Activated naive CD4-positive, alpha-beta T cell treated with anti-CD3 and anti-CD28 coated beads for 36 hours (primary cell): ENCODE data around the gene LRPAP1. TPM values are rescaled to one million over a fixed set of nuclear protein-coding genes. Genes with fewer than 3 reads are reported as not detected.
"Not testable (repeated sequence)": the region's sequence is repeated elsewhere in the genome, so short reads cannot be mapped to it uniquely, and the experiment has no call there.

Experiments
- CTCF ChIA-PET: fragments of 350-600 bp; sonication (Branson Sonifier 250); formaldehyde crosslinking; loops from one replicate; lab custom pipeline; 2021; ENCODE audit warnings: antibody characterized with exemption; lab: Charles Lee
- DNase-seq: peaks from one replicate; pipeline ENCODE4 v3.0.0-alpha.2; 2020
- H3K27ac Mint-ChIP-seq: one replicate; pipeline ENCODE4 v1.8.0; 2021; ENCODE audit warnings: mild to moderate bottlenecking, mixed read lengths
- H3K27me3 Mint-ChIP-seq: one replicate; pipeline ENCODE4 v1.8.0; 2021; ENCODE audit warnings: low read depth, mixed read lengths
- H3K36me3 Mint-ChIP-seq: one replicate; pipeline ENCODE4 v1.8.0; 2021; ENCODE audit warnings: low read depth, mixed read lengths
- H3K4me1 Mint-ChIP-seq: one replicate; pipeline ENCODE4 v1.8.0; 2021; ENCODE audit warnings: low read depth, mixed read lengths
- H3K4me3 Mint-ChIP-seq: one replicate; pipeline ENCODE4 v1.8.0; 2021; ENCODE audit warnings: mild to moderate bottlenecking, moderate library complexity, mixed read lengths
- H3K9me3 Mint-ChIP-seq: one replicate; pipeline ENCODE4 v1.8.0; 2021; ENCODE audit warnings: mixed read lengths
- intact Hi-C: fragments of 100-400 bp; cut with micrococcal nuclease; formaldehyde crosslinking; loops from one replicate; pipeline ENCODE4 v1.15.1; 2023
- total RNA-seq, 2 experiments: library from RNA; stranded (reverse); gene quantifications; one replicate each; pipeline ENCODE4 v1.2.3, GENCODE V29; 2021

Gene LRPAP1
- total RNA-seq, 2 experiments from 2014 or later, result 50.2 TPM

GRCh38 chr4:3464911-3465697 lies 67.1 kb downstream of the LRPAP1 start:
- intact Hi-C loops, result no loop called here

GRCh38 chr4:3464349-3464905 lies 67.8 kb downstream of the LRPAP1 start:
- no peak for DNase-seq
- no peak overlapping the region for H3K4me3 Mint-ChIP-seq
- peaks cover 2% of the 10 kb centered on the region for H3K9me3 Mint-ChIP-seq
- no peak overlapping the region for H3K27ac Mint-ChIP-seq
- intact Hi-C loops, result no loop called here
- CTCF ChIA-PET, result no interaction called here
- peaks cover 20% of the 10 kb centered on the region for H3K27me3 Mint-ChIP-seq
- H3K4me1 Mint-ChIP-seq, result peaks cover 1% of the 10 kb centered on the region
- no peaks in the 10 kb centered on the region for H3K36me3 Mint-ChIP-seq

More at GRCh38 chr4:3464911-3465697, 67.1 kb downstream of the LRPAP1 start:
- DNase-seq, result no peak
- no peaks in the 10 kb centered on the region for H3K36me3 Mint-ChIP-seq
- no peak overlapping the region for H3K27ac Mint-ChIP-seq
- peaks cover 1% of the 10 kb centered on the region for H3K4me1 Mint-ChIP-seq
- H3K4me3 Mint-ChIP-seq, result no peak overlapping the region
- H3K9me3 Mint-ChIP-seq, result peaks cover 1% of the 10 kb centered on the region
- peaks cover 20% of the 10 kb centered on the region for H3K27me3 Mint-ChIP-seq
- CTCF ChIA-PET, result no interaction called here

- no peaks in the 10 kb centered on the region for H3K36me3 Mint-ChIP-seq
Observed at GRCh38 chr4:3463556-3464348, 68.5 kb downstream of the LRPAP1 start.

GRCh38 chr4:3462790-3463415 lies 69.3 kb downstream of the LRPAP1 start, which contains the start of gene DOK7:
Gene DOK7, plus strand, starts transcription at chr4:3463306. Its CDS starts 70 bp downstream, at chr4:3463376.
- H3K4me1 Mint-ChIP-seq, result peaks cover 1% of the 10 kb centered on the region
- H3K27ac Mint-ChIP-seq, result no peak within 1 kb of the TSS
- intact Hi-C loops, result no loop called here
- CTCF ChIA-PET, result no interaction called here
- H3K27me3 Mint-ChIP-seq, result peaks cover 20% of the 10 kb centered on the region
- no peak for DNase-seq
- peaks cover 2% of the 10 kb centered on the region for H3K9me3 Mint-ChIP-seq
- H3K36me3 Mint-ChIP-seq, result no peaks in the 10 kb centered on the region
- no peak within 1 kb of the TSS for H3K4me3 Mint-ChIP-seq

More at GRCh38 chr4:3463556-3464348, 68.5 kb downstream of the LRPAP1 start:
- Mint-ChIP-seq H3K4me3 (no peak overlapping the region), H3K27ac (no peak overlapping the region), H3K27me3 (peaks cover 20% of the 10 kb centered on the region), H3K9me3 (peaks cover 2% of the 10 kb centered on the region), H3K4me1 (peaks cover 1% of the 10 kb centered on the region)
- intact Hi-C loops, result no loop called here
- CTCF ChIA-PET, result no interaction called here
- DNase-seq, result no peak

- no peaks in the 10 kb centered on the region for H3K36me3 Mint-ChIP-seq
- intact Hi-C loops, result no loop called here
- peaks cover 1% of the 10 kb centered on the region for H3K4me1 Mint-ChIP-seq
- H3K9me3 Mint-ChIP-seq, result peaks cover 2% of the 10 kb centered on the region
- CTCF ChIA-PET, result no interaction called here
- H3K27me3 Mint-ChIP-seq, result peaks cover 20% of the 10 kb centered on the region
- H3K4me3 Mint-ChIP-seq, result no peak overlapping the region
- no peak for DNase-seq
- H3K27ac Mint-ChIP-seq, result no peak overlapping the region
Observed at GRCh38 chr4:3462321-3462789, 69.9 kb downstream of the LRPAP1 start.

GRCh38 chr4:3461515-3462291 lies 70.5 kb downstream of the LRPAP1 start:
- peaks cover 20% of the 10 kb centered on the region for H3K27me3 Mint-ChIP-seq
- CTCF ChIA-PET, result no interaction called here
- no peak overlapping the region for H3K4me3 Mint-ChIP-seq
- H3K27ac Mint-ChIP-seq, result no peak overlapping the region
- H3K4me1 Mint-ChIP-seq, result peaks cover 1% of the 10 kb centered on the region
- intact Hi-C loops, result no loop called here
- H3K9me3 Mint-ChIP-seq, result peaks cover 2% of the 10 kb centered on the region
- DNase-seq, result no peak
- no peaks in the 10 kb centered on the region for H3K36me3 Mint-ChIP-seq

GRCh38 chr4:3460926-3461325 lies 71.3 kb downstream of the LRPAP1 start:
- CTCF ChIA-PET, result no interaction called here
- no peak overlapping the region for H3K27ac Mint-ChIP-seq
- intact Hi-C loops, result no loop called here
- H3K36me3 Mint-ChIP-seq, result no peaks in the 10 kb centered on the region
- H3K4me1 Mint-ChIP-seq, result peaks cover 1% of the 10 kb centered on the region
- peaks cover 2% of the 10 kb centered on the region for H3K9me3 Mint-ChIP-seq
- peaks cover 20% of the 10 kb centered on the region for H3K27me3 Mint-ChIP-seq
- DNase-seq, result no peak
- no peak overlapping the region for H3K4me3 Mint-ChIP-seq

GRCh38 chr4:3459156-3459555 lies 73.1 kb downstream of the LRPAP1 start:
- H3K4me1 Mint-ChIP-seq, intact Hi-C loops, H3K27ac Mint-ChIP-seq, H3K4me3 Mint-ChIP-seq, H3K36me3 Mint-ChIP-seq, CTCF ChIA-PET, DNase-seq: not testable (repeated sequence)
- Mint-ChIP-seq H3K9me3 (peaks cover 15% of the 10 kb centered on the region), H3K27me3 (peaks cover 14% of the 10 kb centered on the region)

GRCh38 chr4:3458371-3458770 lies 73.9 kb downstream of the LRPAP1 start:
- CTCF ChIA-PET, result interaction anchor here (1.1 kb wide), 1 partner anchor 23 kb away, joined by 3 read pairs; no protein-coding TSS in a partner anchor
- Mint-ChIP-seq H3K4me3 (no peak overlapping the region), H3K9me3 (peaks cover 15% of the 10 kb centered on the region), H3K27ac (no peak overlapping the region), H3K36me3 (peaks cover 2% of the 10 kb centered on the region), H3K27me3 (peaks cover 14% of the 10 kb centered on the region), H3K4me1 (peaks cover 1% of the 10 kb centered on the region)
- intact Hi-C loops, result no loop called here
- no peak for DNase-seq

- CTCF ChIA-PET, intact Hi-C loops: not testable (repeated sequence)
Observed at GRCh38 chr4:3455596-3455995, 76.6 kb downstream of the LRPAP1 start.

More at GRCh38 chr4:3455596-3455995, 76.6 kb downstream of the LRPAP1 start:
- H3K4me3 Mint-ChIP-seq, DNase-seq, H3K27me3 Mint-ChIP-seq, H3K36me3 Mint-ChIP-seq, H3K4me1 Mint-ChIP-seq, H3K27ac Mint-ChIP-seq: not testable (repeated sequence)
- H3K9me3 Mint-ChIP-seq, result peaks cover 15% of the 10 kb centered on the region
